Stimulated activated CD4-positive, alpha-beta T cell treated with anti-CD3 and anti-CD28 coated beads, Interleukin-1b, Interleukin-23, amount 100 ng/mL, for 48 hours (primary cell): ENCODE data around the gene TCF7L2.

Source experiments
- DNase-seq: peaks from one replicate; pipeline ENCODE4 v3.0.0-alpha.2; 2020

TCF7L2 gene

DNA sequence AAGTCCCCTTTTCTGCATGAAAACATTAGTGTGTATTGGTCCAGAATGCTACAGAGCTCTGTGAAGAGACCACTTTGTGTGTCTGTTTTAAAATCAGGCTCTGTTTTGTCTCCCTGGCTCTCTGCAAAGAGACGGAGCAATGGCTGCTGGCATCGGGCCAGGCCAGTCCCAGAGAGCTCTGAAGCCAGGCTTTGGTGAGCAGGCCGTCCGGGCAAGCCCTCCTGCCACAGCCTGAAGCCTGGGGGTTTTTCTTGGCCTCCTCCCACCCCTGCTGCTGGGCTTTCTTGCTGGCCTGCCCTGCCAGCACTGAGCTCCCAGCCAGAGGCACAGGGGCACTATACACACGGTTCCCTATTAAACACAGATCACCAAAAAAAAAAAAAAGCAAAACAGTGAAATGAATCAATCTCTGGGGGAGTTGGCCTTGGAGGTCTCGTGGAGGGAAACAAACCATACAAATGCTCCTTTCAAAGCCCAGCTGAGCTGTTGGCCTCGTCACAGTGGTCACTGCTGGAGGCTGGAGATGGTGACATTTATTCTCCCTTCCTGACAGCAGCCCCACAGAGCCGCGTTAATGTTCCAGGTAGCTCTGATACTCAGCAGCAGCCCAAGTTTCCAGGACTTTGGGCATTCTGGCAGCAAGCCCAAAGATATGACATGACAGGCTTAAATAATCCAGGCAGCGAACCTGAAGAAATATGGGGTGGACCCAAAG lies 237.2 kb downstream of the TCF7L2 start:
- DNase-seq = no peak

DNA sequence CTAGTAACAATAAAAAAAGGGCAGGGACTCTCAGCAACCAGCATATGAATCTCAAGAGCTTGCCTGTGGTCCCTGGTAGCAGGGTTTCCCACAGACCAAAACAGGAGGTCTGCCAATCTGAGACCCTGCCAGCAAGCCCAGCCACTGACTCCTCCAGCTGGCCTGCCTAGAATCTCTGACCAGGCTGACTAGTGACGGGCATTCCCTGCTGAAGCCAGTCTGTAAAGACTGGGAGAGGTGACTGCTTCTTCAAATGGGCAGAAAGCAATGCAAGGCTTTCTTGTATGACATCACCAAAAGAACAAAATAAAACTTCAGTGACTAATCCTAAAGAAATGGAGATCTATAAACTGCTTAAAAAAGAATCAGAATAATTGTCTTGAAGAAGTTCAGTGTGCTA lies 249.4 kb downstream of the TCF7L2 start:
- DNase-seq = no peak

DNA sequence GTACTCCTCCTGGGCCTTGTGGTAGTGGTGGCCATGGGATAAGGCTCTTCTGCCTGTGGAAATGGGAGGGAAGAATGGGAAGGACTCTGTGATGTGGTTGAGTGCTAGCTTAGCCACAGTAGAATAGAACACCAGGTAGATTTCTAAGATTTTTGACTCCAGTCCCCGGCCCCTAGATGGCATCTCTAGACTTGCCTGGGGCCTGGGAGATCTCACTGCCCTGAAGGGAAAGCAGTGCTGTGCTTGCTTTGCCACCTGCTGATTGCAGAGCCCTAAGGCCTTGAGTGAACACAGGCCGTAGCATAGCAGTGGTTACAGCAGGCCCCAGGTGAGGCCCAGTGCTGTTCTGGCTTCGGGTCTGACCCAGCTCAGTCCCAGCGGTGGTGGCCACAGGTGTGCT lies 252.0 kb downstream of the TCF7L2 start:
- no peak for DNase-seq

DNA sequence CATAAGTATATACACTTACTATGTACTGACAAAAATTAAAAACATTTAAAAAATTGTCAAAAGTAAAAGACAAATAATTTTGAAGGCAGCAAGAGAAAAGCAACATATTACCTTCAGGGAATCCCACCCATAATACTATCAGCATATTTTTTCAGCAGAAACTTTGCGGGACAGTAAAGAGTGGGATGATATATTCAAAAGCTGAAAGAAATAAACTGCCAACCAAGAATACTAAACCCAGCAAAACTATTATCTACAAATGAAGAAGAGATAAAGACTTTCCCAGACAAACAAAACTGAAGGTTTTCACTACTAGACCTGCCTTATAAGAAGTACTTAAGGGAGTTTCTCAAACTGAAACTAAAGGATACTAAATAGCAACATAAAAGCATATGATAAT lies 257.9 kb downstream of the TCF7L2 start:
- DNase-seq = no peak

DNA sequence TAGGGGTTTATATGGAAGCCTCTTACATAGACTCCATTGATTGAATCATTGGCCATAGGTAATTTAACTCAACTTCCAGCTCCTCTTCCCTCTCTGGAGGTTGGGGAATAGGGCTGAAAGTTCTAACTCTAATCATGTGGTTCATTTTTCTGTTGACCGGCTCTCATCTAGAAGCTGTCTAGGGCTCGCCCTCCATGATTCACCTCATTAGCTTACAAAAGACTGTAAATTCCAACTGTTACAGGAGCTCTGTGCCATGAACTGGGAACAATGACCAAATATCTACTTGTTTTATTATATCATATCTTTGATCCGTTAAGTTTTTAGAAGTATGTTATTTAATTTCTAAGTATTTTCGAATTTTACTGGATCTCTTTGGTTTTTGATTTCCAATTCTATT lies 263.0 kb downstream of the TCF7L2 start:
- DNase-seq = no peak

DNA sequence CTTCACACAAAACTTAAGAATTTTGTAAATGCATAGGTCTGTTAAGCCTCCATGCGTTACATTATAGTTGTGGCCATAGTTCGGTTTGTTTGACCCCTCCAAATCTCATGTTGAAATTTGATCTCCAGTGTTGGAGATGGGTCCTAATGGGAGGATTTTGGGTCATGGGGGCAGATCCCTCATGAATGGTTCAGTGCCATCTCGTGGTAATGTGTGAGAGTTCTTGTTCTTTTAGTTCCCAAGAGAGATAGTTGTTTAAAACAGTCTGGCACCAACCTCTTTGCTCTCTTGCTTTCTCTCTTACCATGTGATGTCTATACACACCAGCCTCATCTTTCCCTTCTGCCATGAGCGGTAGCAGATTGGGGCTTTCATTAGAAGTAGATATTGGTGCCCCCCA lies 264.3 kb downstream of the TCF7L2 start:
- DNase-seq = no peak

DNA sequence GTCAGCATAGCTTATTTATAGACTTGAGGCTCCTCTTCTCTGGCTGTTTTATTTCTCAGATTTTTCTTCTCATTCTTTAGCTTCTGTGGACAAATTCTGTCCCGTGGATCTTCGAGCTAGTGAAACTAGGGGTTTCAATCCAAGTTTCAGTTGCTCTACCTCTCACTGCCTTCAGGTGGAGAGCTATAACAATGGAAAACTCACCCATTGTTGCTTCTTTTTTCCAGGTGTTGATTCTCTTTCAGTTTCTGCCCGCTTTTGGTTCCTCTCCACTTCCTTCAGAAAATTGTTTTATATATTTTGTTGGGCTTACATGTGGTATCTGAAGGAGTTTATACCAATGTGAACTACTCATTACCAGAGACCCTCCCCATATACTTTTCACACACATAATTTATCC lies 266.1 kb downstream of the TCF7L2 start:
- no peak for DNase-seq
